Measurements from ENCODE around the gene PEMT. TPM values are rescaled to one million over a fixed set of nuclear protein-coding genes. Genes with fewer than 3 reads are reported as not detected.

Gene PEMT
- total and polyA plus RNA-seq, 9 of the 15 experiments (the other 6 are each of a cell fraction or from before 2014, with no cell fraction given): 1.4 to 36.4 (median 13.6) TPM

- TF ChIP-seq HNRNPK (IDR thresholded peaks at IDR 0.05; ENCODE audit: low read depth, low read length, poor library complexity, severe bottlenecking) (no peak), FOXM1 (IDR thresholded peaks at IDR 0.05; ENCODE audit: low read depth) (no peak), FOXM1 (CRISPR knock-in tag; IDR thresholded peaks at IDR 0.05; ENCODE audit: low read depth) (no peak), NR1H2 (CRISPR knock-in tag; IDR thresholded peaks at IDR 0.05) (no peak), ZNF436 (CRISPR knock-in tag; IDR thresholded peaks at IDR 0.05) (no peak), IRF1 (CRISPR knock-in tag; IDR thresholded peaks at IDR 0.05; ENCODE audit: borderline replicate concordance) (no peak), ZNF445 (CRISPR knock-in tag; IDR thresholded peaks at IDR 0.05; ENCODE audit: low read depth) (no peak), CBX8 (IDR thresholded peaks at IDR 0.05; ENCODE audit: borderline replicate concordance, extremely low read depth, low read depth, low read length, poor library complexity, severe bottlenecking) (no peak), PHB (CRISPR knock-in tag; IDR thresholded peaks at IDR 0.05) (no peak)
These were observed 123.1 kb downstream of the PEMT start (continued) for GRCh38 chr17:17468217-17469010.

- WGBS (ENCODE audit: insufficient coverage, low coverage, missing lambda C conversion rate): 1% methylated on average over 5 of the region's 5 CpGs
- ChIA-PET CTCF (ENCODE audit: low intra/inter-chr PET ratio) (no interaction called here), POLR2A (no interaction called here)
- H3K9ac ChIP-seq (ENCODE audit: insufficient read depth in 1 of 2, low read depth in 2 of 2, low read length in 2 of 2): no peak overlapping the region
- no peak for ATAC-seq
- no peaks in the 10 kb centered on the region for H3K36me3 ChIP-seq (ENCODE audit: control insufficient read depth, insufficient read depth, low read length)
- H3K79me2 ChIP-seq (ENCODE audit: control insufficient read depth, insufficient read depth, low read length): no peaks in the 10 kb centered on the region
- no peak for TF ChIP-seq MYC (IDR thresholded peaks at IDR 0.05; ENCODE audit: low read depth, low read length)
- no peak for TF ChIP-seq MYC (CRISPR knock-in tag; IDR thresholded peaks at IDR 0.05; ENCODE audit: borderline replicate concordance, low read depth)
- no peak for TF ChIP-seq MLX (CRISPR knock-in tag; conservative IDR thresholded peaks at IDR 0.05)
- no peak for TF ChIP-seq MTA2 (IDR thresholded peaks at IDR 0.05; ENCODE audit: low read depth)
- no peak for TF ChIP-seq ZNF561 (CRISPR knock-in tag; conservative IDR thresholded peaks at IDR 0.05)
- TF ChIP-seq KDM1A (IDR thresholded peaks at IDR 0.05): no peak
- no peak overlapping the region for H3K4me3 ChIP-seq
- no peak for DNase-seq (ENCODE audit: extremely low read depth in 1 of 4, low spot score in 3 of 4)
- no peaks in the 10 kb centered on the region; a peak in 1 of 5 replicates for H3K4me1 ChIP-seq (replicated peaks in 1 of 2; ENCODE audit: control insufficient read depth in 2 of 2, insufficient read depth in 2 of 2, low read length in 2 of 2)
- no peak overlapping the region for H3K27ac ChIP-seq (ENCODE audit: extremely low read depth, low read depth, low read length)
- peaks cover 12 to 49% of the 10 kb centered on the region in 2 experiments; a peak in 4 of 5 replicates for H3K27me3 ChIP-seq (ENCODE audit: control insufficient read depth in 2 of 2, insufficient read depth in 2 of 2, low read length in 2 of 2)
- H4K20me1 ChIP-seq (replicated peaks; ENCODE audit: control insufficient read depth, insufficient read depth, low read length): no peaks in the 10 kb centered on the region
- no TSS peak for BruUV-seq (replicated peaks)
- no peak overlapping the region for H2AFZ ChIP-seq (ENCODE audit: low read depth, low read length)
- no peaks in the 10 kb centered on the region for H3K9me3 ChIP-seq (replicated peaks; ENCODE audit: control insufficient read depth, insufficient read depth, low read depth, low read length)
- intact Hi-C loops (cut with micrococcal nuclease): no loop called here
- H3K9me1 ChIP-seq (ENCODE audit: control insufficient read depth, insufficient read depth, low read length): no peaks in the 10 kb centered on the region
- FAIRE-seq: no peak
- no peak overlapping the region for H3K4me2 ChIP-seq (ENCODE audit: insufficient read depth, low read length)
- in situ Hi-C loops (cut with MboI): no loop called here
These were observed 123.8 kb downstream of the PEMT start for GRCh38 chr17:17467720-17468119.

Data from K562 (cell line).